GM21526 (cell line): ENCODE results near the gene ANTXR2.

Experiments used
- ATAC-seq: cut with Tn5 transposase; IDR thresholded peaks from one replicate; pipeline ENCODE4 v1.9.1; 2021; ENCODE audit warnings: moderate library complexity; ENCODE audit not compliant: unreplicated experiment, low FRiP score

The ANTXR2 gene

GRCh38 chr4:79881407-79881806 is 191.6 kb downstream of the ANTXR2 start:
- ATAC-seq: no peak

DNA sequence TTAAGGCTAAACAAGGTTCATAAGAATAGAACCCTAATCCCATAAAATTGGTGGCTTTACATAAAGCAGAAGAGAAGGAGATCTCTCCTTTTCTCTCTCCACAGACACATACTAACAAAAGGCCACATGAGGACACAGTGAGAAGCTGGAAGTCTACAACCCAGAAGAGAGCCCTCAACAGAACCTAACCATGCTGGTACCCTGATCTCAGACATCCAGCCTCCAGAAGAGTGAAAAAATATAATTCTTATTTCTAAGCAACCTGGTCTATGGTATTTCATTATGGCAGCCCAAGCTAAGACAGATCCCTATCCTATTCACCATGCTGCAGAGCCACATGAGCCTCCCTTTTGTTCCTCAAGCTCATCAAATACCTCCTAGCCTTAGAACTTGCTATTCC is 195.5 kb downstream of the ANTXR2 start:
- no peak for ATAC-seq

DNA sequence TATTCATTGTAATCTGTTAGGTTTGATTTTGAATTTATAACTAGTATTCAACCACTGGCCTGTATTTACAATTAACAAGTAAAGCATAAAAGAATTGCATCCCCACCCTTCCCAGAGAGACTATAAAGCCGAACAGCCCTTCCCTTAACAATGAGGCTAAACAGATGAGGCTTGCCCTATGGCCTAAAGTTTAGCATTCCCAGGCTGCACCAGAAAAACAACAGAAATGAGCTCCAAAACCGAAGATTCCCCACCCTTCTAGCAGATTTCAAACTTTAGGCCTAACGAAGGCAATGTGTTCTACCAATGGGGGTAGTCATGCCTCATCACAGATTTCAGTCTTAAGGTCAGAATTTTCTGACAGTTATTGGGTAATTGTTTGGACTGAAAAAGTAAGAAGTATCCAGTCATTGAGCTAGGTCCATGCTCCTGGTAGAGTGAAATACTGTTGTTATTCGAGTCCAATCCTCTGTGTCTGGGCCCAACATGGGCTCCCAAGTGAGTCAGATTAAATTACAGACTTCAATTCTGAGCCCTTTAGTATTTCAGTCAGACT is 197.6 kb downstream of the ANTXR2 start:
- no peak for ATAC-seq

GRCh38 chr4:79874197-79874596 is 198.8 kb downstream of the ANTXR2 start:
- ATAC-seq: no peak

GRCh38 chr4:79872738-79873137 is 200.3 kb downstream of the ANTXR2 start:
- no peak for ATAC-seq

GRCh38 chr4:79871961-79872360 is 201.1 kb downstream of the ANTXR2 start:
- ATAC-seq: no peak

GRCh38 chr4:79869597-79870237 is 203.3 kb downstream of the ANTXR2 start:
- no peak for ATAC-seq

- ATAC-seq: no peak
These were observed 207.8 kb downstream of the ANTXR2 start for GRCh38 chr4:79865201-79865597.

DNA sequence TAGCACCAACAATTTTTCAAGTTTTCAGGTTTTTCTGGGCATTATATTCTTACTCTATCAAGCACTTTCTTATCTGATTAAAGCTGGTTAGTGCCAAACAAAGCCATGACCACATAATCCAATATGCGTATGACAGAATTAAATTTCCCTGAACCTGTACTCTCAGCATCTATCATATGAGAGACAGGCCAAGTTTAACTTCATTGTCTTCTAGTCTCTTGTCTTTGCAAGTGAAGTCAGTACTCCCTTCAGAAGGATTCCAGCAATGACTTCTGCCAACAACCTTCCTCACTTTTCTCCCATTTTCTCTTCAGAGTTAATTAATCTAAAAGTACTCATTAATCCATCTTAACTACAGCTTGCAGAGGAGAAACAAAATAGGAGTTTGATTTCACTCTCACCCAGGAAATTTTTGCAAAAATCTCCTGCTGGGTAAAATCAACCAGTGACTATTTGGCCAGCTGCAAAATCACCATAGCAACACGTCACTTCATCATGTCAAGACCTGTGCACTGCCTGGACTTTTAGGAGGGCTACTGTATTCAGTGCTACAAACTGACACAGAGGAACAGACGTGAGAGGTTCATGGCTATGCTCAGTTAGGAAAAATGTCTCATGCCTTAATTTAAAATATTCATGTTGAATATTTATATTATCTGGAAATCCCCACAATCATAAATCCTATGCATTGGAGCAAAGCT is 208.4 kb downstream of the ANTXR2 start:
- ATAC-seq: no peak

DNA sequence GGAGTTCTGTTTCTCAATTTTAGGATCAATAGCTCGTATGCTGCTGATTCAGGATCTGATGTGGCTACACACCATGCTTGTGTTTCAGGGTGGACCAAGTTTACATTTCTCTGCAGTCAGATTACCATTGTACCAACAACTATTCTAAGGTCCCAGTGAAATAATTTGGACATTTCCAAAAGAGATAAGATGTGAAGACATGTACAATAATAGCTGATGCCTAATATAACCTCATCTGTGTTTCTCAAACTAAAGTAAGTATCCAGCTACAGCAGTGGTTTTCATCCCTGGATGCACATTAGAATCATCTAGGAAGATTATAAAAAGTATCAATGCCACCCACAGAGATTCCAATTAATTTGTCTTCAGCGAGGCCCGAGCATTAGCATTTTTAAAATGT is 209.7 kb downstream of the ANTXR2 start:
- ATAC-seq: no peak

DNA sequence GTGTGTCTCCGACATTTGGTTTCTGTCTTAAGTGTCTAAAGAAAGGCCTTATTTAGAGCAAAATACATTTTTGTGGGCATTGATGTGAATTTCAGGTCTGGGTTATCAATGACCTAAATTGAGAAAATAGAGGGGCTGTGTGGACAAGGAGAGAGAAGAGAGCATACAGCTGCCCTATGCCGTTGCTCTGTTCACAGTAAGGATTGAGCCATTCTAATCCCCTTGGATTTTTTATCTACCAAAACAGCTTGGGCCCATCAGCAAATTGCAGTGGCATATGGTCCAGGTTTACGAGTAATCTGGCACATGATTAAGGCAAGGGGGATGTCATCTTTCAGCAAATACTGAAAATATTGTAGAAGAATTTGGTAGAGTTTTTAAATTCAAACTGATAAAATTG is 210.2 kb downstream of the ANTXR2 start:
- ATAC-seq: no peak

- no peak for ATAC-seq
These were observed 215.2 kb downstream of the ANTXR2 start for GRCh38 chr4:79857811-79858210.

GRCh38 chr4:79856196-79856595 is 216.8 kb downstream of the ANTXR2 start:
- ATAC-seq: no peak

GRCh38 chr4:79854856-79855502 is 218.1 kb downstream of the ANTXR2 start:
- ATAC-seq: no peak

- ATAC-seq: no peak
These were observed 220.7 kb downstream of the ANTXR2 start for GRCh38 chr4:79852305-79852730.

DNA sequence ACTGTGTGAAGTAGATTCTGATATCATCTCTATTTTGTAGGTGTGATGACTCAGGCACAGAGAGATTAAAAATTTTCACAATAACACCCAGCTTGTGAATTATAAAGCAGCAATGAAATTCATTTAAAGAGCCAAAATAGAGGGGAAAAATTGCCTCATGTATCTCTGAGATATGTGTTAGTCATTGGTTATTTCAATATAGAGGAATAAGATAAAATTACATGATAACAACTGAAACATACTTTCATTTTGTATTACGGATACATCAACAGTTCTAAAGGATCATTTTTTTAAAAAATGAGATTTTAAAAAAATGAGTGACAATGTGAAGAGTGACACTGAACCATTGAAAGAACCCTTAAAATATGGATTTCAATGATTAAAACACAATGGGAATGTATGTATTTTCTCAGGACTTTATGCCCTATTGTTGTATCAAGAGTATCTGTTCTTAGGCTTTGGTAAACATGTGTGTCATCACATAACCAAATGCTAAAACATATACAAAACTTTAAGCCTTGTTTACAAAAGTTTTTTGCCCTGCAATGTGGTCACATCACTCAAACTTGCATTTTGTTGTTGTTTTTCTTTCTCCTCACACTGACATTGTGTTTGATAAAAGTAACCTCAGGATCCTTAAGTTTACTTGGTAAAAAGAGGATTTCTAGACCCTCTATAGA is 221.3 kb downstream of the ANTXR2 start:
- no peak for ATAC-seq
